GM19043 (cell line): ENCODE measurements around the gene IFNA2.
A peak's percentile ranks its signal among the peaks of the same experiment; 100 is the strongest.
"Not testable (repeated sequence)": the region's sequence is repeated elsewhere in the genome, so short reads cannot be mapped to it uniquely, and the experiment has no call there.

Experiments
- ATAC-seq: cut with Tn5 transposase; IDR thresholded peaks from one replicate; pipeline ENCODE4 v1.9.1; 2021; ENCODE audit warnings: low read depth; ENCODE audit not compliant: unreplicated experiment

The IFNA2 gene

DNA sequence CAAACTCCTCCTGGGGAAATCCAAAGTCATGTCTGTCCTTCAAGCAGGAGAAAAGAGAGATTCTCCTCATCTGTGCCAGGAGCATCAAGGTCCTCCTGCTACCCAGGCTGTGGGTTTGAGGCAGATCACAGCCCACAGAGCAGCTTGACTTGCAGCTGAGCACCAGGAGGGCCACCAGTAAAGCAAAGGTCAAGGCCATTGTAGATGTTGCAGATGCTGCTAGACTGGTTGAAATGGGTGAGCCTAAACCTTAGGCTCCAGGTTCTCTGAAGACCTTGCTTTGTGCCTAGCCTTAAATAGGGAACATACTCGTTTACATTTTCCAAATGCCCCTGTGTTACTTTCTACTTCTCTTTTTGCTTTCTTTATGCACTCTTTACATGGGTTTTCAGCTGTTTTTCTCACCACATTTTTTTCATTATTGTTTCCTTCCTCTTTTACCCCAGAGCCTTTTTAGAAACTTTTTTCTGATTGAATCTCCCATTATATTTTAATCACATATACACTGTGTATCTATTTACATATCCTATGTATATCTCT is at the start of gene IFNA2:
IFNA2 (minus strand) TSS at position 268 of the 540 bp plus-strand sequence; CDS start at position 199, 69 bp downstream.
- ATAC-seq: no peak

DNA sequence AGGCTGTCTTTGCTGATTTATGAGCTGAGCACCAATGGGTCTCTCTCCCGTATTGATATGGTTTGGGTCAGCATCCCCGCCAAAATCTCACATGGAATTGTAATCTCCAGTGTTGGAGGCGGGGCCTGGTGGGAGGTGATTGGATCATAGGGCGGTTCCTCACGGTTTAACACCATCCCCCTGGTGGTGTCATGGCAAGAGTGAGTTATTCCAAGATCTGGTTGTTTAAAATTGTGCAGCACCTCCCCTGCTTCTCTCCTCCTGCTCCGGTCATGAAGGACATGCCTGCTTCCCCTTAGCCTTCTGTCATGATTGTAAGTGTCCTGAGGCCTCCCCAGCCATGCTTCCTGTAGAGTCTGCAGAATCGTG is 49.8 kb upstream of the IFNA2 start:
- not testable (repeated sequence) for ATAC-seq

GRCh38 chr9:21434202-21435014 is 49.2 kb upstream of the IFNA2 start:
- no peak for ATAC-seq

DNA sequence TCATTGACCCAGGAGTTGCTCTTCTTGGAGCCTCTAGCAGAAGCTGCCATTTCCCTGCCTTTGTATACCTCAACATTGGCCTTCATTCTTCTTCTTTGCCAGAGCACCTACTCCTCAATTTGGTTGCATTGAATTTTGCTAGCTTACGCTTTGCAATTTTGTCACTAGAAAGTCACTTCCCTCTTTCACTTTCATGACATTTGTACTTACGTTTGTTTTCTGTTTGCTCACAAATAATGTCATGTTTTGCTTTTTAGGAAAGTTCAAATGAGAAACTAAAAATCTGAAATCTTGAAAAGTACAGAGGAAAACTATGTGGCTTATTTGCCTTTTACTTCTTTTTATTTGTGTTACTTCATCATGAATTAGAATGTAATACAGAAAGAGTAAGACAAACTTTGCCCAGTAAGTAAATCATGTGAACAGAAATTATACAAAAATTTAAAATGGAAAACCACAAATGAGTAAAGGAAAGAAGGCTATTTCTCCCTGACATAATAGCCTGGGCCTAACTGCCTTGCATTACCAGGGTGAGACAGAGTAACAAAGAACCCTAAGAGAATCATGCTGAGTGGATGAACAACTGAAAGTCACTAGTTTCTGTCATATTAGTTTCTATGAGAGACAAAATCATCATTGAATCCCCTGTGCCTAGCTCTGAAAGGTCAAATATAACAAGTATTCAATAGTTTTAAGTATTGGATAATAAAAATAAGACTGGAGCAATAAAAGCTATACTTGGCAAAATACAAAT is 47.7 kb upstream of the IFNA2 start:
- peak; percentile 64 for ATAC-seq

DNA sequence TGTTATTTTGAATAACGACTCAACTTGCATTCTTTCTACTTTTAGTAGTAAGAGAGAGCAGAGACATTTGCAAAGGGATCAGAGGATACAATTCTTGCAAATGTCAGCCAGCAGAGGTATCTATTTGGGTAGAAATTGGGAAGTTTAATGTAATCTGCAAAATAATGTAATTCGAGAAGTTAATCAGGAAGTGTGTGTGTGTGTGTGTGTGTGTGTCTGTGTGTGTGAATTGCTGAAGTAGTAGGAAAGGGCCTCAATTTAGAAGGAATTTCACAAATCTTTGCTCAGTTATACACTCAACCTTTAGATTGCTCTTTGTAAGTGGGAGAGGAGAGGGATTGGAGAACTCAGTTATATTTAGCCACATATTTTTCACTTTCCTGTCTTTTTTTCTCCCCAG is 44.0 kb upstream of the IFNA2 start:
- no peak for ATAC-seq

GRCh38 chr9:21428235-21428634 is 43.0 kb upstream of the IFNA2 start:
- peak; percentile 53 for ATAC-seq

DNA sequence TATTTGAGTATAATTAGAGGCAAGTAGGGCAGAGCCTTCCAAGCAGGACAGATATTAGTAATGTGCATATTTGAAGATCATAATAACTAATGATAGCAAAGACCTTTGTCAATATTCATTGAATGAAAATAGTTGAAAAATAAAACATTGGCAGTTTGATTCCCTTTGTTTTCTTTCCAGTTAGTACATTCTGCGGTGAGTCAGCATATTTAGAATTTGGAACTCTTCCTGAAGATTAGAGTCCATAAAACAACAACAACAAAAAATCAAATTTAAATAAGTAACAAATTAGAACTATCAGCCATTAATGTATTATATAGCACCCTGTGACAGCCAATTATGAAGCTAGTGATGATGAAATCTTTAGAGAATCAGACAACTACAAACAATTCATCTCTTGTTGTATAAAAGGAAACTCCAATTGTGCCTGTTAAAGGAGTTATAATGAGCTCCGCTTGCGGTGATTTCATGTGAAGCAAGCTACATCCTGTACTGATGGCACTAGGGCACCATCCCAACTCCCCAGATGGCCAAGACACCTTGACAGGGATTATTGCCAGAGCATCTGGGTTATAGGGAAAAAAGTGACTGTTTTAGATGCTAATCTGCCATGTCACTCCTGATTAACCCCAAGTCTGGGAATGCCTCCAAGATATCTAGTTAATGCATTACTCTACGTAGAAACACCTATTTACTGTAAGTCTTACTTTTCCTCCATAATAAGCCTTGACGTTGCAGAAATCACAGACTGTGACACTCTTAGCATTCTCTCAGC is 30.5 kb upstream of the IFNA2 start:
- ATAC-seq: no peak

GRCh38 chr9:21414220-21414940 is 29.2 kb upstream of the IFNA2 start:
- ATAC-seq: no peak

DNA sequence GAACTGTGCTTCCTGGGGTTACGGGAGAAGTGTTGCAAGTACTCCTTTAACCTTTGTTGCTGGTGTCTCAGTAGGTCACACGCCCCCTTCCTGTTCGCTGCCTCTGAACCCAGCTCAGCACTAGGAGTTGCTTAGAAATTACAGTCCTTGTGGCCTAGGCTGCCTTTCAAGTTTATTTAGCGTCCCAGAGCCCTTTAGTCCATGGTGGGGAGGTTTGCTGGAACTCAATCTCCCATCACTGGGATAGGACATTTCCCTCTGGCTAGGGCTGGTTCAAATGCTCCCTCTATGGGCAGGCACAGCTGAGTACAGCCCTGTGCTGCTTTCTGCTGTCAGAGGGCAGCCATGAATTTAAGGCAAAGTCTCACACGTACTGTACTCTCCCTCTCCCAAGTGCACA is 28.4 kb upstream of the IFNA2 start:
- ATAC-seq: peak; percentile 50

- no peak for ATAC-seq
Measured at GRCh38 chr9:21413151-21413550, 28.0 kb upstream of the IFNA2 start.

GRCh38 chr9:21412107-21412506 is 26.9 kb upstream of the IFNA2 start:
- ATAC-seq: peak; percentile 58

DNA sequence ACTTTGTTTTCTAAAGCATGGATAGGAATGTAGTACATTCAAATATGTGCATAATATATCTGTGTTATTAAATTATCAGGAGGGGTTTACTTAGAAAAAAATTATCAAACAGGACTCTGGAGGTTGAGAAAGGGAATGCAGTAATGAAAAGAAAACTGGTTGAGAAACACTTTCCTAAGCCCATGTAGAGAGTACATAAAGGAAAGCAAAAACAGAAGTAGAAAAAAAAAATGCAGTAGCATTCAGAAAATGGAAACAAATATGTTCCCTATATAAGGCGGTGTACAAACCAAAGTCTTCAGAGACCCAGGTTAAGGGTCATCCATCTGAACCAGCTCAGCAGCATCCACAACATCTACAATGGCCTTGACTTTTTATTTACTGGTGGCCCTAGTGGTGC is 23.6 kb upstream of the IFNA2 start, which contains the start of gene IFNA8:
IFNA8 (plus strand) TSS at position 301 of the 400 bp plus-strand sequence; CDS start at position 361, 60 bp downstream.
- no peak for ATAC-seq

DNA sequence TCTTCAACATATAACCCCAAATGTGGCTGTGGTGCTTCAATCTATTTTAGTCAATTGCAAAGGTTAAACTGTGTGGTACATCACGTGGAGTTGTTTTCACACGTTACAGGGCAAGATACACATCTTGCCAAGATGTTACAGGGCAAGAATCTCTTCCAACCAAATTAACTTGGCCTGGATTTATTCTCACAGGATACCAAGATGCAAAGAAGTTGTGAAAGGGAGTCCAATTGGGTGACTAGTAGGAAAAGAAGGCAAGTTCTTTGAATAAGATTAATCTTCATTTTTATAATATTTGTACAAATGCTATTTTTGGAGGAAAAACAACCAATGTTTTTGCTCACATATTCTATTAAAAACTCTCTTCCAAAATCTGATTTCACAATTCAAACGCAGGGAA is 18.9 kb upstream of the IFNA2 start:
- no peak for ATAC-seq

GRCh38 chr9:21402386-21403251 is 17.4 kb upstream of the IFNA2 start:
- peak; percentile 68 for ATAC-seq

- no peak for ATAC-seq
Measured at GRCh38 chr9:21399956-21400355, 14.8 kb upstream of the IFNA2 start.

- no peak for ATAC-seq
Measured at GRCh38 chr9:21398955-21399489, 13.8 kb upstream of the IFNA2 start.

- ATAC-seq: peak; percentile 64
Measured at GRCh38 chr9:21395778-21396717, 10.8 kb upstream of the IFNA2 start.

DNA sequence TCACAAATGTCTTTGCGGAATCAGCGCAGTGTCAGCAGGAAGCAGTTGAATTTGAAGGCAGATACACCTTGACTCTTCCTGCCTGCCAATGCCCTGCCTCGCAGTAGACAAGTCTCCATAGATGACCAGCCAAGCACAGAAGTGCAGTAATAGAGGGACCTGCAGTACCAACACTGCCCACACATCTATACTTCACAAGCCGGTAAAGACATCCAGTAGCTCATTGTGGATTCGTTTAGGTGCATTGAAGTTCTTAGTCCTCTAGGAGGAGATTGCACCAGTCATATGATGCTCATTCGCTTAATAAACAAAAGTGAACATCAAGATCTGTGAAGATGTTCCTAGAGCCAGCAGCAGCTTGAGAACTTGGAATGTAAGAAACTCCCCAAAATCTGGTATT is 7.1 kb upstream of the IFNA2 start:
- peak; percentile 73 for ATAC-seq
